Measurements from ENCODE around the gene SGTB. TPM values are rescaled to one million over a fixed set of nuclear protein-coding genes. Genes with fewer than 3 reads are reported as not detected.
"Not testable (repeated sequence)": the region's sequence is repeated elsewhere in the genome, so short reads cannot be mapped to it uniquely, and the experiment has no call there.

Gene SGTB
- total and polyA plus RNA-seq, 2 donors from 2014 or later = 1.6 to 8.8 TPM

- H3K9ac ChIP-seq (ENCODE audit: low read length in 3 of 3) = no peak overlapping the region
- H3K4me1 ChIP-seq (ENCODE audit: control insufficient read depth in 2 of 3, insufficient read depth in 2 of 3, low read depth in 1 of 3, low read length in 3 of 3) = no peaks in the 10 kb centered on the region
- H3K36me3 ChIP-seq (ENCODE audit: control insufficient read depth in 2 of 3, insufficient read depth in 3 of 3, low read length in 3 of 3) = no peaks in the 10 kb centered on the region
- no peak for TF ChIP-seq CTCF (IDR thresholded peaks at IDR 0.05; ENCODE audit: borderline replicate concordance, extremely low read depth, insufficient read depth)
- intact Hi-C loops (cut with DNase I) = no loop called here
- FAIRE-seq (no peak), DNase-seq (no peak)
- no peak overlapping the region for H3K27ac ChIP-seq (ENCODE audit: low read depth in 2 of 2, low read length in 2 of 2)
- H3K9me3 ChIP-seq (ENCODE audit: control insufficient read depth in 2 of 3, insufficient read depth in 1 of 3, low read length in 3 of 3) = no peaks in the 10 kb centered on the region
- no peak overlapping the region for H3K4me3 ChIP-seq (ENCODE audit: low read length in 3 of 3)
- H3K27me3 ChIP-seq (ENCODE audit: control insufficient read depth, insufficient read depth, low read length) = no peaks in the 10 kb centered on the region
Measured at GRCh38 chr5:65738305-65738704, 16.4 kb upstream of the SGTB start.

GRCh38 chr5:65737842-65738241, 15.9 kb upstream of the SGTB start:
- Histone ChIP-seq H3K27ac (ENCODE audit: low read depth in 2 of 2, low read length in 2 of 2) (no peak overlapping the region), H3K27me3 (ENCODE audit: control insufficient read depth, insufficient read depth, low read length) (no peaks in the 10 kb centered on the region), H3K4me3 (ENCODE audit: low read length in 3 of 3) (no peak overlapping the region), H3K9me3 (ENCODE audit: control insufficient read depth in 2 of 3, insufficient read depth in 1 of 3, low read length in 3 of 3) (no peaks in the 10 kb centered on the region), H3K4me1 (ENCODE audit: control insufficient read depth in 2 of 3, insufficient read depth in 2 of 3, low read depth in 1 of 3, low read length in 3 of 3) (no peaks in the 10 kb centered on the region), H3K36me3 (ENCODE audit: control insufficient read depth in 2 of 3, insufficient read depth in 3 of 3, low read length in 3 of 3) (no peaks in the 10 kb centered on the region), H3K9ac (ENCODE audit: low read length in 3 of 3) (no peak overlapping the region)
- FAIRE-seq (no peak), DNase-seq (no peak)
- TF ChIP-seq CTCF (IDR thresholded peaks at IDR 0.05; ENCODE audit: borderline replicate concordance, extremely low read depth, insufficient read depth) = no peak
- intact Hi-C loops (cut with DNase I) = no loop called here

- Histone ChIP-seq H3K4me1 (ENCODE audit: control insufficient read depth in 2 of 3, insufficient read depth in 2 of 3, low read depth in 1 of 3, low read length in 3 of 3) (no peaks in the 10 kb centered on the region), H3K27ac (ENCODE audit: low read depth in 2 of 2, low read length in 2 of 2) (no peak overlapping the region), H3K9ac (ENCODE audit: low read length in 3 of 3) (no peak overlapping the region), H3K4me3 (ENCODE audit: low read length in 3 of 3) (no peak overlapping the region), H3K9me3 (ENCODE audit: control insufficient read depth in 2 of 3, insufficient read depth in 1 of 3, low read length in 3 of 3) (no peaks in the 10 kb centered on the region), H3K27me3 (ENCODE audit: control insufficient read depth, insufficient read depth, low read length) (no peaks in the 10 kb centered on the region), H3K36me3 (ENCODE audit: control insufficient read depth in 2 of 3, insufficient read depth in 3 of 3, low read length in 3 of 3) (no peaks in the 10 kb centered on the region)
- FAIRE-seq (no peak), DNase-seq (no peak)
- intact Hi-C loops (cut with DNase I) = no loop called here
- TF ChIP-seq CTCF (IDR thresholded peaks at IDR 0.05; ENCODE audit: borderline replicate concordance, extremely low read depth, insufficient read depth) = no peak
Measured at GRCh38 chr5:65736011-65736410, 14.1 kb upstream of the SGTB start.

GRCh38 chr5:65734921-65735320, 13.0 kb upstream of the SGTB start:
- Histone ChIP-seq H3K27me3 (ENCODE audit: control insufficient read depth, insufficient read depth, low read length) (no peaks in the 10 kb centered on the region), H3K9ac (ENCODE audit: low read length in 3 of 3) (no peak overlapping the region), H3K4me3 (ENCODE audit: low read length in 3 of 3) (no peak overlapping the region), H3K4me1 (ENCODE audit: control insufficient read depth in 2 of 3, insufficient read depth in 2 of 3, low read depth in 1 of 3, low read length in 3 of 3) (no peaks in the 10 kb centered on the region), H3K9me3 (ENCODE audit: control insufficient read depth in 2 of 3, insufficient read depth in 1 of 3, low read length in 3 of 3) (no peaks in the 10 kb centered on the region), H3K36me3 (ENCODE audit: control insufficient read depth in 2 of 3, insufficient read depth in 3 of 3, low read length in 3 of 3) (no peaks in the 10 kb centered on the region), H3K27ac (ENCODE audit: low read depth in 2 of 2, low read length in 2 of 2) (no peak overlapping the region)
- intact Hi-C loops (cut with DNase I) = no loop called here
- FAIRE-seq = no peak
- TF ChIP-seq CTCF (IDR thresholded peaks at IDR 0.05; ENCODE audit: borderline replicate concordance, extremely low read depth, insufficient read depth) = no peak
- DNase-seq = no peak

- H3K27ac ChIP-seq (ENCODE audit: low read depth in 2 of 2, low read length in 2 of 2); H3K36me3 ChIP-seq (ENCODE audit: control insufficient read depth in 2 of 3, insufficient read depth in 3 of 3, low read length in 3 of 3); H3K9me3 ChIP-seq (ENCODE audit: control insufficient read depth in 2 of 3, insufficient read depth in 1 of 3, low read length in 3 of 3); H3K4me1 ChIP-seq (ENCODE audit: control insufficient read depth in 2 of 3, insufficient read depth in 2 of 3, low read depth in 1 of 3, low read length in 3 of 3); H3K4me3 ChIP-seq (ENCODE audit: low read length in 3 of 3); FAIRE-seq; DNase-seq; intact Hi-C loops (cut with DNase I); H3K9ac ChIP-seq (ENCODE audit: low read length in 3 of 3); H3K27me3 ChIP-seq (ENCODE audit: control insufficient read depth, insufficient read depth, low read length): not testable (repeated sequence)
Measured at GRCh38 chr5:65734196-65734775, 12.4 kb upstream of the SGTB start.

Measured in kidney (tissue), 14 donors.